NCI-H748 (cell line): ENCODE data around the gene SERPINE1.

ENCODE experiments used
- DNase-seq: peaks from one replicate; lab custom pipeline; 2025; ENCODE audit not compliant: unreplicated experiment; lab: John Stamatoyannopoulos, UW

Gene SERPINE1

DNA sequence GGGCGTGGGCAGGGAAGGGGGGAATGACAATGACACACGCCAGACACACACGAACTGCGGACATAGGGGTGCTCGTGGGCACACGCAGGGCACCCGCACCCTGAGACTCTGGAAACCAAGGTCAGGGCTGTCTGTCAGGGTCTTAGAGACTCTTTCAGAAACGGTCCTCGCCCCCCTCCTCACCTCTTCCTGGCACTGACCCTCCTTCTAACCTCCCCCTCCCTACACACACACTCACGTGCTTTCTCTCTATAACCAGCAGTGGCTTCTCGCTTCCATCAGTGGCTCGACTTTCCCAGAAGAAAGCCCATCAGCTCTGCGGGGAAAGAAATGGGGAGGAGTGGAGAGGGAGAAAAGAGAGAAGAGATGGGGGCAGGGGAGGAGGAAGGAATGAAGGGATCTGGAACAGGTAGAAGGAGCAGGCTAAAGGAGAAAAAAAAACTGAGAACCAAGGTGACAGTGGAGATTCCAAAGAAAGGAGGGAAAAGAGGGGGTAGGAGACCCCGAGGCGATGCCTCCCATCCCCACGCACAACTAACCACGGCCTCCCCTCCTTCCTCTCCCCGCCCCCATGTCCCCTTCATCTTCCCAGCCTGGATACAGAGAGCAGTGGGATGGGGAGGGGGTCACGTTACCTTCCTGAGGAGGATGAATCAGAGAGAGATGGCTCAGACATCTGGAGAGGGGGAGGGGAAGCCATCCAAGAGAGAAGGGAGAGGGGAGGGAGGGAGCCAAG, 40.2 kb downstream of the SERPINE1 start:
- peak; percentile 43 for DNase-seq

DNA sequence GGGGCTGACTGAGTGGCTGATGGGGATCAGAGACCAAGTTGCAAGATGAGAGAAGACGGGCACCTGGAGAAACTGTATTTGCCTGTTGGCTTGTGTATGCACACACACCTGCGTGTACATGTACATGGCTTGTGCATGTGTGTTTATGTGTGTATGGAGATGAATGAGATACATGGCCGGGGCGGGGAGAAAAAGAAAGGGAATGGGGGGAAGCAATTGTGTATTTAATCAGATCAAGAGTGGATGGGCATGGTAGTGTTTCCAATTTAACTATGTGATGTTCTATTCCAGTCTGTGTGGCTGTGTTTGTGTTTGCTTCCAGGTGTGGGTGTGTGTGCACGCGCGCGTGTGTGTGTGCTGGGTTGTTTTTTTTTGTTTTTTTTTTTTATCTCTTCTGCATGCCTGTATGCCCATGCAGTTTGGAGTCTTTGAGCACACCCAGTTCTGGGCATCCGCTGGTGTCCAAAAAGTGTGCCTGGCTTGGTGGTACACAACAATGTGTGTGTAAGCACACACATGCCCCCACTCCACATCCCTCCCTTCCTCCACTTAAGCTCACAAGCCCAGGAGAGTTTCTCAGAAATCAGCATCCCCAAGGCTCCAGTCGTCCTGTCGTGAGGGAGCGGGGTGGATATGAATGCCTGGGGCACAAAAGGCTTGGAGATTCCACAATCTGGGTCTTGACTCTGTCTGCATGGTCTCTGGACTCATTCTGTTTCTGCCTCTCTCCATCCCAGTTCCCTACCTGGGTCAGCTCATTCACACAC, 40.9 kb downstream of the SERPINE1 start:
- DNase-seq = no peak

DNA sequence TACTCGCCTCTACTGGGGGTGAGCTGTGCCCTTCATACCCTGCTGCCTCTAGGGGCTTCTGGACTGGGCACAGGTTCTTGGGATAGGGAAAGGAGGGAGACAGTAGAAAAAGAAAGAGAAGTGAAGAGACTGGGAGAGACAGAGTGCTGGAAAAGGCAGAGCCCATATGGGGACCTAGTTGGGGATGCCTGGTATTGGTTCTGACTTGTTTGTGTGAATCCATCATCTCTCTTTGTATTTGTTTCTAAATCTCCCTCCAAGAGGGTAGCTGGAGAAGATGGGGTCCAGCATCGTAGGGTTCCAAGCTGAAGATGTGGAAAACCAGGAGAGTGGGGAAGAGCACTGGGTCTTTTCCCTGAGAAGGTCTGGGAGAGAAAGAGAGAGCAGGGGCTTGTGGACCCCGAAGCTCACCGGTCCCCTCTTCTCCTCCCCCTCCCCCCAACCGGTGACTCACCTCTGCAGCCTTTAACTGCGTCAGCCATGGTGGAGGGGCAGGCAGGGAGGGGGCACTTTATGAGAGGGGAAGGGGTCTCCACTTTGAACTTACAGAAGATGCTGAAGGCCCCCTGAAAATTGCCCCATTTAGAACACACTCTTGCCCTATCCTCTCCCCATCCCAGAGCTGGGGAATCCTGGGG, 41.6 kb downstream of the SERPINE1 start:
- no peak for DNase-seq

DNA sequence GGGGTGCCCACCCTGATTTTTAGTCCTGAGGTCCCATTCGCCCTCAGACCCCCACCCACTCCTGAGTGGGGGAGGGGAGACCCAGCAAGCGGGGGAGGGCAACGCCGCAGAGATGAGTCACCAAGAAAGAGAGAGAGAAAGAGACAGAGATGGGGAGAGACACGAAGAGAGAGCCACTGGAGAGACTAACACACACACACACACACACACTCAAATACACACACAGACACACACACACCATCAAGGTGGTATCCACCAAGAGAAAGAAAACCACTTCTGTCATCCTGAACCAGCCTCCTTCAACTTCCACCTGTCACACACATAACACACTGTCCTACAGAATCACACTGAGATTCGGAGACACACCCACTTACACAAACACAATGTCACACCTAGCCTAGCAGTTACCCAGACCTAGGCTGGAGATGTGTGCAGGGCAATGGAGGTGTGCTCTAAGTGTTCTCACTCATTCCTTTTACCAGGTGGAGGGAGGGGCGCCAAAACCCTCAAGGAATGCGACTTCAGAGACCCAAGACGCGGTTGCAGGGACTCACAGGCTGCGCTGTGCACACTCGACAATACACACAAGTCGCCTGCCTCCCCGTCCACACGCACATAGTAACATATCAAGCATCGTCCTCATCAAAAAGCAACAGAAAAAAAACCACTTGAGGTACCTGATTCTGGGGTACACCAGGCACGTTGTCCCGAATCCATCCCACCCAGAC, 42.4 kb downstream of the SERPINE1 start:
- peak; percentile 59 for DNase-seq

DNA sequence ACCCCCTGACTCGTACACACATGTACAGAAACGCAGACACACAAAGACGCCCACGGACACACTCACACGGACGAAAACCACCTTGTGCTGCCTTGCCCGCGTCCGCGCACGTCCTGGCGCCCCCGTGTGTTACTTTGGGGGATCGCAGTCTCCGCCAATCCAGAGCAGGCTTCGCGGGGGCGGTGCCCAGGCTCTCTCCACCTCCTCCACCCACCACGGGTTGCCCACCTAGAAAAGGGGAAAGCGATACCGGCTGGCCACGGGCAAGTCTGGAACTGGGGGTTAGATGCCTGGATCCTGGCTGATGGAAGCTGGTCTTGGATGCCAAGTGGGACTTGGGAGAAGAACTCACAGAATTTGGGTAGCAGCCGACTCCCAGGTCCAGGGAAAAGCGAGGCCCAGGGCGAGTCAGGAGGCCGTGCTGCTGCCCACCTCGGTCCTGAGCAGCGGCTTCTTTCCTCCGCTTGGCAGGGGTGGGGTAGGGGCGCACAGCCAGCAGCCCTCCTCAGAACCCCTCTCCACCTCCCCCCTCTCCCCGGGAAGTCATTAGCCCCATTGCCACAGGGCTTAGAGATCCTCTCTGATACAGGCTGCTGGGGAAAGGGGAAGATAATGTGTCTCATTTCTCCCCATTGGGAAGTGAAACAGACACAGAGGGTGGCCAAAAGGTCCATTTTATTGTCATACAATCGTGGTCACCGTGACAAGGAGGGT, 43.1 kb downstream of the SERPINE1 start:
- DNase-seq = peak; percentile 71

DNA sequence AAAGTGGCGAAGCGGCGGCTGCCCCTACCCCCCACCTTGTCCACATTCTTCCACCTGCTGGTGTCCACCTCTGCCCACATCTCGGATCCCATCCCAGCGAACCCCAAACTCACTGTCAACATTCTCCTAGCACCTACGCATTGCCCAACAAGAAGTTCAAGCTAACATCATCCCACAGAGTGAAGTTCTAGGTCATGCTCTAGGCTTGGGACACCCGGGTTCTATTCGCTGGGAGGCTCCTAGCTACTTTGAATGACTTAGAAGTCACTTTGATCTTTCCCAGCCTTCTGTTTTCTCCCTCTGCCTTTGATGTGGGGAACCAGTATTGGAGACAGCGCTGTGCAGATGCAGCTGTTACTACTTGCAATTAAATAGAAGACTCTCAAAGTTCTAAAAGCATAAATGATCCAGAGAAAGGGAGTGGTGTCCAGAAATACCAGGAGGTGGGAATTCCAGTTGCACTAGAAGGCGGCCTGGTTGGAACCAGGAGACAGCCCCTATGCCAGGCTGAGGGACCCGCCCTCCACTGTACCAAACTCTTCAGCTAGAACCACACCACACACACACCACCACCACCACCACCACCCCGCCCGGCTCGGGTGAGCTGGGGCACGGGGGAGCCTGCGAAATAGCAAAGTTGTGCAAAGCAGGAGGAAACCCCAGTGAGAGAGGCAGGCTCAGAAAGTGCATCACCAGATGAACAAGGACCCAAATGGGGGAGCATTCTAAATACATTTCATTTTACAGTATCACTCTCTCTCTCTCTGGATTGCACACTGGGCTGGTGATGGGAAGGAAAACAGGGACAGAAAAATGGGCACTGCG, 43.9 kb downstream of the SERPINE1 start:
- DNase-seq = no peak

DNA sequence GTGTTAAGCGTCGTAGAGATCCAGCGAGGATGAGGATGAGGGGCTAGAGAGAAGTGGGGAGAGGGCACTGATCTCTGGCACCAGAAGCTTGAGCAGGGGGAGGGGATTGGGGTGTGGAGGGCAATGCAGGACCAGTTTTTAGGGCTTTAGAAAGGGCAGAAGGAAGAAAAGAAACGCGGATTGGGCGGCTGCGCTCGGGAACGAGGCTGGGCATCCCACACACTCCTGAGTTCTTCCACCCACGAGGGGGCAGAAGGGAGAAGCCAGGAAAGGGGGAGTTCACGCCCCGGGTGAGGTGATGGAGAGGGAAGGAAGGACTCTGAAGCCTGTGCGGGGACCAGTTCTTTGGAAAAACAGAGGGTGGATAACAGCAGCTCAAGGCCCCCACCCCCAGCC, 44.5 kb downstream of the SERPINE1 start:
- DNase-seq = peak; percentile 29

DNA sequence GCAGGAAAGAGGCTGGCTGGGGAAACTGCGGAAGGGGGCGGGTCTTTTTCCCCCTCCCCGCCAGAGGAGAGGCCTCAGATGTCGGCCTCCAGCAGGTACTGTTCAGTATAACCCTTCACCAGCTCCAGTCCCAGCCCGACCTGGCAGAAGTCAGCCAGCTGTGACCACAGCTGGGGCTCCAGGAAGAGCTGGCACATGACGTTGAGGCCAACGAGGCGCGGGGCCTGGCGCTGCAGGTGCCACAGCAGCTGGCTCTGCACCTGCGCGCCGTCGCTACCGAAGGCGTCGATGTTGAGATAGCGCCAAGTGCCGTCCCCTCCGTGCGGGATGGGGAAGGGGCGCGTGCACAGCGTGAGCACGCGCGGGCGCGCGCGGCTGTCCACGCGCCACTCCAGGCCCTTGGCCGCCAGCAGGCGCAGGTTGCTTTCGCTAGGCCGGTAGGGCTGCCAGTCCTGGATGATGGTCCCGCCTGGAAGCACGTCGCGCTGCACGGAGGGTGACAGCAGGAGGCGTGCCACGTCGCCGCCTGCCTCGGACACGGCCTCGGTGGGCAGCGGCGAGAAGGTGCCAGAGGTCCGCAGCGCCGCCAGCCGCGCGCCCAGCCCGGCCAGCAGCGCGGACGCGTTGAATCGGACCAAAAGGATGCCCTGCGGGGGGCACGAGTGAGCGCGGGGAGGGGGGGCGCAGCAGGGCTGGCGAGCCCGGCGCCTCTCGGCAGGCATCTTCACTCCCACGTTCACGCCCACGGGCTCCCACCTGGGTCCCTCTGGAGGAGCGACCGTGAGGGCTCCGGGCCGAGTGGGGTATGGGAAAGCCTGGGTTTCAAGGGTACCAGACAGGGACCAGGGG, 45.3 kb downstream of the SERPINE1 start:
- DNase-seq = peak; percentile 76

DNA sequence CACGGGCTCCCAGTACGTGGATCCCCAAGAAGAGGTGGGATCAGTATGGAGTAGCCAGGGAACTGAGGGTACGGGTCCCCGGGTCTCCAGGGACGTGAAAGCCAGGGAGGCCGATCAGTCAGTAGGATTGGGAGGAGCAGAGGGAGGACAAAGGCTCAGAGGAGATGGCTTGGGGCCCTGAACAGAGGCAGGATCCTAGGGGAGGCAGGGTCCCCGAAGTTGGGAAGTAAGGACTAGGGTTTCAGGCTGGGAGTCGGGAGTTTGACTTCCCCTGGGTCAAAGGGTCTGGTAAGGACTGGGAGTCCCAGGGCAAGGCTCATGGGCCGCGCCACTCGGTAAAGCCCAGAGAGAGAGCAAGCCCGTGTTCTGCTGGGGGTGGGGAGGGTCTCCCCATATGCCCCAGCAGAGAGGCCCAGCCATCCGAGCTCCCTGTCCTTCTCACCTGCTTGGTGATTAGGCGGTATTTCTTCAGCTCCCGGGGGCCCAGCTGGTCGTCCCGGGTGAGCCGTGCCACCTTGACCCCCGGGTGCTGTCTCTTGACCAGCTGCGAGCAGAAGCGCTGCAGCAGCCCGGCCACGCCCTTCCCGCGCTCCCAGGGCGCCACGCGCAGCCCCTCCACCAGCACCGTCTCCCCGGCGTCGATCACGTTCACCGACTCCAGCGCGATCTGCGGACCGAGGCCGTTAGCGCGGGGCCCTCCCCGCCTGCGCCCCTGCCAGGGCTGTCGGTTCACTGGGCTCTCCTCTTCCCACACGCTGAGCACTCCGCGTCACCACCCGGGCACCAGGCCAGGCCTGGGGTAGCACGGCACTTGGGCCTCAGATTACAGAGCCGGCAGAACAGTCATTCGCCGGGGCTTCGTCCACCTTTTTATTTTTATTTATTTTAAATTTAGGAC, 46.2 kb downstream of the SERPINE1 start:
- peak; percentile 77 for DNase-seq

DNA sequence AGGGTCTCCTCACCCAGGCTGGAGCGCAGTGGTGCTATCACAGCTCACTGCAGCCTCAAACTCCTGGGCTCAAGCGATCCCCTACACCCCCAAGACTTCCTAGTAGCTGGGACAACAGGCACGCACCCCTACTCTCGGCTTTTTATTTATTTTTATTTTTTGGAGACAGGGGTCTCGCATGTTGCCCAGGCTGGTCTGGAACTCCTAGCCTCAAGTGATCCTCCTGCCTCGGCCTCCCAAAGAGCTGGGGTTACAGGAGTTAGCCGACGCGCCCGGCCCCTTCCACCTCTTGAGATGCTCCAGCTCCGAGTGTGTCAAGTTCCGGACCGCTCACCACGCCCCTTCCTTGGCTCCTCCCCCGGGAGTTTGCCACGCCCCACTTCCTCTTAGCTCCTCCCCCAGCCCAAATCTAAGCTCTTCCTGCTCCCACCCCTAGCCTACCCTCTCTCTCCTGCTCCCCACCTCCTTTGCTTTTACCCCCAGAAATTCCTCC, 46.9 kb downstream of the SERPINE1 start:
- peak; percentile 39 for DNase-seq

DNA sequence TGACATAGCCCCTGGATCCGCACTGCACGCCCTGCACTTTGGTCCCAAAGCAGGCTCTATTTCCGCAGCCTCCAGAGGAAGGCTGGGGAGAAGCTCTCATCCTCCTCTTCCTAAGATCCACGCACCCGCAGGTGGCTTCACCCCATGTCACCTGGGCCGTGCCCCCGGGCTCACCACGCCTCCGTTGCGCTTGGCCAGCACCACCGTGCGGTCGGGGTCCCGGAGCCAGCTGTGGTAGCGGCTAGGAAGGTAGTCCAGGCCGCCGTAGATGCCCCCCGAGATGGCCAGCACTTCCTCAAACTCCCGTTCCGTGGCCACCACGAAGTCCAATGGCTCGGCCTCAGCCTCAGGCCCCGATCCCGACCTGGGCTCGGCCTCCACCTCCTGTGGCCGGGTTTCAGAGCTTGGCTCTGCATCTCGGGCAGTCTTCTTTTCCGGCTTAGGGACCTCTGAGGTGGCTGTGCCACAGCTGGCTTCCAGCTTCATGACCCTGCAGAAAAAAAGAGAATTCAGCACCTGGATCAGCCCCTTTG, 47.5 kb downstream of the SERPINE1 start:
- DNase-seq = no peak

DNA sequence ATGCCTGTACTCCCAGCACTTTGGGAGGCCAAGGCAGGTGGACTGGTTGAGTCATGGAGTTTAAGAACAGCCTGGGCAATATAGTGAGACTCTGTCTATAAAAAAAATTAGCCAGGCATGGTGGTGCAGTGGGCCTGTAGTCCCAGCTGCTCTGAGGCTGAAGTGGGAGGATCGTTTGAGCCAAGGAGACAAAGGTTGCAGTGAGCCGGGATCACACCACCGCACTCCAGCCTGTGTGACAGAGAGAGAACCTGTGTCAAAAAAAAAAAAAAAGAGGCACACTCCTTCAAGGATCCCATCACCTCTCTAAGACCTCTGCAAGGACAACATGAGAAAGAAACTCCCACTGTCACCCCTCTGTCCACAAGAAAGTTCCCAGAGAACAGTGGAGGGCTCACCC, 48.8 kb downstream of the SERPINE1 start:
- no peak for DNase-seq

DNA sequence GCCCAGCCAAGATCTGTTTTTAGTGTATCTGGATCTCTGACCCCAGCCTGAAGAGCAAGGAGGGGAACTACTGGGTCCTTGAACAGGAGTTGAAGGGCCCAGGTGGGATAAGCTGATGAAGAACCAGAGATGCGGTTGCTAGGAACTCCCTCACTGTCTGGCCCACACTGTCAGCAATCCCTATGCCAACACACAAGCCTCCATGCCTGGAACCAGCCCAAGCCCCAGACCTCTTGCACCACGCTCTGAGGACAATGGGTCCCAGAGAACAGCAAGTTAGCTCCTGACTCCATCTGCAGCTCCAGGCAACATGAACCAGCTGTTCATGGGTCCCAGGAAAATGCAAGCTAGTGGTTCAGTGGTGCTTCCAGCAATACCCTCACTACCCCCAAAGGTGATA, 50.7 kb downstream of the SERPINE1 start:
- no peak for DNase-seq

DNA sequence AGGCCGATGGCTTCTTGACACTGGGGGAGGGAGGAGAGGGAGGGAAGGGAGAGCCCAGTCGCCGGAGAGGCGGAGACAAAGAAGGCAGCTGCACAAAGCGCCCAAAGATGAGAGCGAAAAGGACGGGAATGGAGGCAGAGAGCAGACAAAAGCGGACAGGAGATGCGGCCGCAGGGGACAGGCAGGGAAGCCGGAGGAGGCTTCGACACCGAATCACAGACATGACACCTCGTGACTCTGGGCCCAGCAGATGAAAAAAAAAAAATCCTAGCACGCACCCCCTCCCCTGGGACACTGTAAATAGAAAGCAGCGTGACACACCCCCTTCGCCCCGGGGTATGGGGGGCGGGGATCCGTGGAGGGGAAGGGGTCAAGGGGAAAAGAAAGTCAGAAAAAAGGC, 52.2 kb downstream of the SERPINE1 start:
- peak; percentile 69 for DNase-seq

DNA sequence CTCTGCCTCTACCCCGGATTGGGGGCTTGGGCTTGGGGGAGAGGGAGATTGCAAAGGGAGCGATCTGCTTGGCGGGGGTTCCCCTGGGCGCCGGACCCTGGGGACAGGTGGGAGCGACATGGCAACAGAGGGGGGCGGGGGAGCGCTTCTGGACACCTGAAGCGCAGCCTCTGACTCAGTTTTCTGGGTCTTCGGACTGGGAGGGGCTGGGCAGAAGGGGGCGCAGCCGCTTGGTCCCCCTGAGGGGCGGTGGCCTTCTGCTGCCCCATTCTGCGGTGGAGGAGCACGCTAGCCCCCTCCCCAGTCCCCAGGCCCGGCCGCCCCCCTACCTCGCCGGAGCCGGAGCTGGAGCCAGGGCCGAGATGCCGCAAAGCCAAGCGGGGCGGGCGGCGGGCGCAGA, 52.8 kb downstream of the SERPINE1 start:
- peak; percentile 27 for DNase-seq

DNA sequence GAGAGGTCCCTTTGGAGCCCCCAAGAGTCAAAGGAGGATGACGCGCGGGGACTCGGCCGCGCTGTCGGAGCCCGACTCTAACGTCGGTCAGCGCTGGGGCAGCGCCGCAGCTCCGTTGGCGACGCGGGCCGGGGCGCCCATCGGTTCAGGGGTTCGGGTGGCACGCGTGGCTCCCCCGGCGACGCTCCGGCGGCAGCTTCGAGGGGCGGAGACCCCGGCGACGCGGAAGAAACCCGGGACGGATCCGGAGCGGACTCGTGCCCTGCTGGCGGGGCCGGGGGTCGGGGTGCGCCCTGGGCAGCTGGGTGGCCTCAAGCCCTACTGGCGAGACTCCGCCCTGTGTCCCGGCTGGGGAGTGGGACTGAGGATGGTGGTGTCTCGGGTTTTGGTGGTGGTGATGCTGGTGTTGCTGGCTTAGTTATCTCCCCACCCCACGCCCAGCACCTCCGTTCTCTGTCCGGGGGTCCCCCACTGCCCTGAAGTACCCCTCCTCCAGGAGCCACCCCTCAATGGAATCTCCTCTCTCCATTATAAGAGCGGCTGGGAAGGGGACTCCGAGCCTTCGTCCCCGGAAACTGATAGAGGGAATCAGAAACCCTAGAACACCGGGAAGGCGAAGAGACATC, 53.3 kb downstream of the SERPINE1 start, which contains the start of gene NAT16:
NAT16 (minus strand) TSS at position 164 of the 626 bp plus-strand sequence. CDS start 5,486 bp downstream, outside the sequence.
- no peak for DNase-seq

DNA sequence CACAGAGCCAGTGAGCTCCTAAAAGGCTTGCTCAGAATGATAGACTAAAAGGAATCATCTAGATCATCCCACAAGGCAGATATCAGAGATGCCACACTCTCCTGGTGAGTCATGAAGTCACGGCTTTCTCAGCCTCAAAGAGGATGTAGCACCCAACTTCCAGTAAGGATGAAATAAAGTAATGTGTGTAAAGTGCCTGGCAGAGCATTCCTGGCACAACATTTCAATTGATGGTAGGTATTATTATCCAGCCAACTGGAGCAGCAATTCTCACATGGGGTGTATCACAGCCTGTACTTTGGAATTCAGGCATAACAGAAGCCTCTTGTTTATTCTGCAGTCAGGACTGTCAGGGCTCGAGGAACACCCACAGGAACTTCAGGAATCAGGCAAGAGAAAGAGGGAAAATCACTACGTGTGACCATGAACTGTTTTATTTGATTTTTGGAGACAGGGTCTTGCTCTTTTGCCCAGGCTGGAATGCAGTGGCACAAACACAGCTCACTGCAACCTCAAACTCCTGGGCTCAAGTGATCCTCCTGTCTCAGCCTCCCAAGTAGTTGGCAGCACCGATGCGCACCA, 58.4 kb downstream of the SERPINE1 start:
- no peak for DNase-seq
